ENCODE measurements around the gene CHCHD10. TPM values are rescaled to one million over a fixed set of nuclear protein-coding genes. Genes with fewer than 3 reads are reported as not detected.

Gene CHCHD10
- total and polyA plus RNA-seq, 2 of the 13 experiments (the other 11 are each of a cell fraction or from before 2014, with no cell fraction given), result 37.0 to 62.8 TPM

- TF ChIP-seq GLMP (CRISPR knock-in tag; IDR thresholded peaks at IDR 0.05; ENCODE audit: borderline replicate concordance) (no peak), TAF1 (CRISPR knock-in tag; IDR thresholded peaks at IDR 0.05) (peak; percentile 83), TFDP1 (CRISPR knock-in tag; IDR thresholded peaks at IDR 0.05; ENCODE audit: borderline replicate concordance) (peak; percentile 90), ZFP62 (CRISPR knock-in tag; IDR thresholded peaks at IDR 0.05) (no peak), ZSCAN21 (CRISPR knock-in tag; IDR thresholded peaks at IDR 0.05; ENCODE audit: borderline replicate concordance) (peak; percentile 66; the same call in 1 of the 2 replicates), ZNF674 (CRISPR knock-in tag; IDR thresholded peaks at IDR 0.05; ENCODE audit: low read depth) (0 out of 2 replicates have a peak, but pooled peaks have one; percentile 47), TOPORS (CRISPR knock-in tag; IDR thresholded peaks at IDR 0.05) (0 out of 2 replicates have a peak, but pooled peaks have one; percentile 65), SOX6 (IDR thresholded peaks at IDR 0.05) (no peak), SOX6 (CRISPR knock-in tag; IDR thresholded peaks at IDR 0.05) (peak; percentile 68), ZNF709 (CRISPR knock-in tag; IDR thresholded peaks at IDR 0.05) (peak; percentile 75; the same call in 1 of the 2 replicates), ZNF232 (CRISPR knock-in tag; IDR thresholded peaks at IDR 0.05; ENCODE audit: borderline replicate concordance) (0 out of 2 replicates have a peak, but pooled peaks have one; percentile 41), ZNF512 (CRISPR knock-in tag; IDR thresholded peaks at IDR 0.05) (no peak), ZC3H4 (CRISPR knock-in tag; IDR thresholded peaks at IDR 0.05; ENCODE audit: borderline replicate concordance) (no peak), BORCS8-MEF2B (CRISPR knock-in tag; IDR thresholded peaks at IDR 0.05) (peak; percentile 89), ZNF770 (CRISPR knock-in tag; IDR thresholded peaks at IDR 0.05) (no peak), ZNF569 (CRISPR knock-in tag; IDR thresholded peaks at IDR 0.05; ENCODE audit: borderline replicate concordance) (no peak), E2F2 (CRISPR knock-in tag; IDR thresholded peaks at IDR 0.05; ENCODE audit: borderline replicate concordance) (peak; percentile 88; the same call in 1 of the 2 replicates), SALL1 (CRISPR knock-in tag; IDR thresholded peaks at IDR 0.05) (peak; percentile 85), KLF12 (CRISPR knock-in tag; IDR thresholded peaks at IDR 0.05; ENCODE audit: borderline replicate concordance) (peak; percentile 86), ZNF33B (CRISPR knock-in tag; IDR thresholded peaks at IDR 0.05) (0 out of 2 replicates have a peak, but pooled peaks have one; percentile 71), ZMYM4 (CRISPR knock-in tag; IDR thresholded peaks at IDR 0.05) (peak; percentile 88)
Observed at GRCh38 chr22:23716811-23717801, 50.7 kb downstream of the CHCHD10 start (continued).
